CD1c-positive myeloid dendritic cell (primary cell): Measurements from ENCODE around the gene PRAMEF20.

Experiments
- DNase-seq: peaks from one replicate; pipeline ENCODE4 v3.0.0-alpha.2; 2016; ENCODE audit errors: extremely low spot score

PRAMEF20 gene

DNA sequence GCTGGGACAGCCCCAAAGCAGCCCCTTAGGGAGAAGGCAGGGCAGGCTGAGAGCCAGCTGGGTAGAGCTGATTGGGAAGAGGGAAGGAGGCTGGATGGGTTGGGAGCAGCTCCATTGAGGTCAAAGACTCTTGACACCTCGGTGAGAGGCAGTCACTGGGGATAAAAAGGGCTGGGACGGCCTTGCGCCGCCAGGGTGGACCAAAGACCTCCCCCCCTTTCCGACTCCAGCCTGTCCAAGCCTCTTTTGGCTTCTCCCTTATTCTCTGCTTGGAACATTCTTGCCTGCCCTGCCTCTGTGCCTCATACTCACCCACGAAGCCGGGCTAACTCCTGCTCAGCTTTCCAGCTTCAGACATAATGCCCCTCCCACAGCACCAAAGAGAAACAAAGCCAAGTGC is 52.4 kb downstream of the PRAMEF20 start:
- DNase-seq: no peak

DNA sequence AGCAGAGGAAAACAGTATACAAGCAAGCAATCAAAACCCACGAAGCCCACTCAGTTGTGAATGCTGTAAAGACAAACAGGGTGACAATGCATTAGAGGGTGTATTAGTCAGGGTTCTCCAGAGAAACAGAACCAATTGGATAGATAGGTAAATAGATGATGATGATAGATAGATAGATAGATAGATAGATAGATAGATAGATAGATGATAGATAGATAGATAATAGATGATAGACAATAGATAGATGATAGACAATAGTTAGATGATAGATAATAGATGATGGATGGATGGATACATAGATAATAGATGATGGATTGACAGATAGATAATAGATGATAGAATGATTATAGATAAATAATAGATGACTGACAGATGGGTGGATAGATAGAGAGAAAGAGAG is 55.3 kb downstream of the PRAMEF20 start:
- DNase-seq: no peak

DNA sequence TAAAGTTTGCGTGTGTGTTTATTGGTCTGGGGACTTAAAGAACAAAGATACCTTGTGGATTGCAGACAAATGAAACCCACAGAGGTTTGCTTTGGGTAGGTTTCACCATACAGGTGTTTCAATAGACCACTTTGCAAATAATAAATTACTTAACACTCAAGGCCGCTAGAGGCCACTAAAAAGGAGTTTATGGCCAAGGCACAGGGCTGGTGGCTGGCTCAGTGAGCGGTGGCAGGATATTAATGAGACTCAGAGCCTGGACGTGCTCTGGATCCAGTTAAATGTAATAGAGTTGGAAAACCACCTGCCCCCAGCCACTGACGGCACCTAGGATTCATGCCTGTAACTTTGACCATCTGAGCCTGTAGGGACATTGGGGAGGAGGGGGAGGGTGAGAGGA is 59.1 kb downstream of the PRAMEF20 start:
- DNase-seq: no peak
